ENCODE data around the gene ERVFRD-1. TPM values are rescaled to one million over a fixed set of nuclear protein-coding genes. Genes with fewer than 3 reads are reported as not detected.

ERVFRD-1 gene
- total and polyA plus RNA-seq, 2 donors (not counting 3 experiments of a cell fraction or from before 2014, with no cell fraction given), result not detected

GRCh38 chr6:11067348-11067747 is 44.2 kb downstream of the ERVFRD-1 start:
- no peak for FAIRE-seq
- POLR2A ChIA-PET, result no interaction called here
- no peak for TF ChIP-seq JUN (IDR thresholded peaks at IDR 0.05; ENCODE audit: borderline replicate concordance, insufficient read depth, insufficient read length, low read depth)
- TF ChIP-seq EZH2 (IDR thresholded peaks at IDR 0.05; ENCODE audit: borderline replicate concordance, low read depth, low read length, severe bottlenecking), result no peak
- TF ChIP-seq GATA2 (IDR thresholded peaks at IDR 0.05; ENCODE audit: insufficient read depth, insufficient read length, low read depth, low read length), result no peak
- no peak for TF ChIP-seq POLR2AphosphoS5 (IDR thresholded peaks at IDR 0.05; ENCODE audit: insufficient read depth, low read depth, low read length)
- TF ChIP-seq MAX (IDR thresholded peaks at IDR 0.05; ENCODE audit: insufficient read depth, insufficient read length), result no peak
- no peak for TF ChIP-seq CTCF (IDR thresholded peaks at IDR 0.05; ENCODE audit: extremely low read depth in 1 of 2, insufficient read depth in 1 of 2, low read depth in 1 of 2, low read length in 2 of 2)
- TF ChIP-seq MYC (IDR thresholded peaks at IDR 0.05; ENCODE audit: low read depth, low read length), result no peak
- no peak for TF ChIP-seq FOS (IDR thresholded peaks at IDR 0.05; ENCODE audit: borderline replicate concordance, insufficient read depth, low read length)
- no peak for TF ChIP-seq POLR2A (IDR thresholded peaks at IDR 0.05; ENCODE audit: low read depth, low read length)

More at GRCh38 chr6:11067348-11067747, 44.2 kb downstream of the ERVFRD-1 start:
- CTCF ChIA-PET, result interaction anchor here (0.7 to 6.0 kb wide), 6 partner anchors 11 to 589 kb away, joined by 3 to 43 read pairs (median 6); no protein-coding TSS in a partner anchor
- no peak for DNase-seq (ENCODE audit: low read depth, low spot score)
- H3K79me2 ChIP-seq (ENCODE audit: control insufficient read depth, insufficient read depth, low read length), result no peaks in the 10 kb centered on the region
- dilution Hi-C loops (cut with MboI; ENCODE audit: extremely low pct_ligation_motif_present, low sequenced_read_pairs) (no loop called here), intact Hi-C loops (cut with micrococcal nuclease) (no loop called here)
- no TSS peak for BruUV-seq (replicated peaks)
- no peaks in the 10 kb centered on the region for H3K36me3 ChIP-seq (ENCODE audit: control insufficient read depth in 2 of 2, extremely low read depth in 1 of 2, insufficient read depth in 2 of 2, low read length in 2 of 2)
- no peak overlapping the region for H3K27ac ChIP-seq (ENCODE audit: insufficient read depth, low read depth, low read length)
- no peak overlapping the region for H3K4me3 ChIP-seq (replicated peaks in 1 of 3; ENCODE audit: insufficient read depth in 1 of 3, low read depth in 1 of 3, low read length in 3 of 3)
- H3K4me1 ChIP-seq (ENCODE audit: control insufficient read depth, extremely low read depth, insufficient read depth, low read length), result no peaks in the 10 kb centered on the region
- no peaks in the 10 kb centered on the region for H3K9me1 ChIP-seq (replicated peaks; ENCODE audit: control insufficient read depth, extremely low read depth, insufficient read depth, low read length)
- H4K20me1 ChIP-seq (replicated peaks; ENCODE audit: control insufficient read depth, extremely low read depth, insufficient read depth, low read length), result no peaks in the 10 kb centered on the region
- H3K9ac ChIP-seq (replicated peaks; ENCODE audit: extremely low read depth, insufficient read depth, low read length), result no peak overlapping the region
- H2AFZ ChIP-seq (ENCODE audit: low read depth, low read length), result no peak overlapping the region
- H3K27me3 ChIP-seq (ENCODE audit: control insufficient read depth in 2 of 2, insufficient read depth in 2 of 2, low read length in 2 of 2), result peaks cover 0 to 3% of the 10 kb centered on the region in 2 experiments
- no peak overlapping the region for H3K4me2 ChIP-seq (ENCODE audit: insufficient read depth, low read length)
- no peaks in the 10 kb centered on the region for H3K9me3 ChIP-seq (replicated peaks; ENCODE audit: control insufficient read depth, insufficient read depth, low read length)
